ENCODE data around the gene CYTH2. TPM values are rescaled to one million over a fixed set of nuclear protein-coding genes. Genes with fewer than 3 reads are reported as not detected.

Gene CYTH2
- total and polyA plus RNA-seq, 9 of the 15 experiments (the other 6 are each of a cell fraction or from before 2014, with no cell fraction given): 1.8 to 45.2 (median 23.8) TPM

GRCh38 chr19:48424694-48425219, 44.4 kb upstream of the CYTH2 start (continued):
- TF ChIP-seq KDM4B (IDR thresholded peaks at IDR 0.05; ENCODE audit: borderline replicate concordance in 2 of 2, low read depth in 1 of 2): no peak
- no peak for TF ChIP-seq LARP7 (IDR thresholded peaks at IDR 0.05)
- peak; percentile 87 for TF ChIP-seq SMARCA4 (IDR thresholded peaks at IDR 0.05)
- TF ChIP-seq HDAC2 (IDR thresholded peaks at IDR 0.05): peak; percentile 46; the same call in 1 of the 2 replicates
- TF ChIP-seq GABPA (tag; conservative IDR thresholded peaks at IDR 0.05; ENCODE audit: low read depth): 0 out of 2 replicates have a peak, but pooled peaks have one; percentile 42
- TF ChIP-seq TFAM (CRISPR knock-in tag; conservative IDR thresholded peaks at IDR 0.05): no peak
- peak; percentile 66 for TF ChIP-seq MAFK (IDR thresholded peaks at IDR 0.05; ENCODE audit: low read length)
- TF ChIP-seq NR4A1 (CRISPR knock-in tag; IDR thresholded peaks at IDR 0.05): no peak
- no peak for TF ChIP-seq NR4A1 (tag; IDR thresholded peaks at IDR 0.05)
- no peak for TF ChIP-seq DACH1 (IDR thresholded peaks at IDR 0.05; ENCODE audit: partially characterized antibody)
- peak; percentile 89 for TF ChIP-seq DPF2 (IDR thresholded peaks at IDR 0.05)
- TF ChIP-seq ZNF395 (CRISPR knock-in tag; IDR thresholded peaks at IDR 0.05): 0 out of 2 replicates have a peak, but pooled peaks have one; percentile 19
- TF ChIP-seq NFE2 (IDR thresholded peaks at IDR 0.05; ENCODE audit: low read depth): peak; percentile 94
- TF ChIP-seq VEZF1 (CRISPR knock-in tag; IDR thresholded peaks at IDR 0.05): peak; percentile 62; the same call in 1 of the 2 replicates
- no peak for TF ChIP-seq CTCF (IDR thresholded peaks at IDR 0.05 in 2 of 3, conservative IDR thresholded peaks at IDR 0.05 in 1 of 3; ENCODE audit: insufficient read depth in 2 of 3, low read depth in 1 of 3, low read length in 3 of 3)
- TF ChIP-seq ID3 (CRISPR knock-in tag; IDR thresholded peaks at IDR 0.05): no peak
- no peak for TF ChIP-seq ID3 (tag; IDR thresholded peaks at IDR 0.05)

Data from K562 (cell line).